ENCODE measurements around the gene PEX11B.

Gene PEX11B

DNA sequence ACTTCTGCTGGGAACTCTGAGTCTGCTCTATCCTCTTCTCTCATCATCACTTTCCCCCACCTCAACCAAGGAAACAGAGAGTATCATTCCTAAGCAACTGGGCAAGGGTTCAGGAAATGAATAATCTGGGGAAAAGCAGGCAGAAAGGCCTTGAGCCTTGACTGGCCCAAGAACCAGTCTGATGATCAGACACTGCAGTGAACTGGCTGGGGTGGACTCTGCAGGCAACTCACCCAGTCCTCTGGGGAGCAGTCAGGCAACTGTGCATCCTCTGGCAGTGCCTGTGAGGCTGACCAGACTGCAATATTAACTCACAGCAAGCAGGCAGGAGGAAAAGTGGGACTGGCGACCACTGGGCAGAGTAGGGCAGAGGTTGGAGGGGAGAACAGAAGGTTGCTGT, 33.8 kb downstream of the PEX11B start:
- Histone ChIP-seq H3K9me3 (ENCODE audit: severe bottlenecking) (no peaks in the 10 kb centered on the region), H3K36me3 (no peaks in the 10 kb centered on the region), H3K4me3 (ENCODE audit: low read depth, low read length) (no peak overlapping the region), H3K27me3 (ENCODE audit: insufficient read depth, low read depth, severe bottlenecking) (peaks cover 10% of the 10 kb centered on the region), H3K27ac (no peak overlapping the region)
- TF ChIP-seq, protein P1, sequence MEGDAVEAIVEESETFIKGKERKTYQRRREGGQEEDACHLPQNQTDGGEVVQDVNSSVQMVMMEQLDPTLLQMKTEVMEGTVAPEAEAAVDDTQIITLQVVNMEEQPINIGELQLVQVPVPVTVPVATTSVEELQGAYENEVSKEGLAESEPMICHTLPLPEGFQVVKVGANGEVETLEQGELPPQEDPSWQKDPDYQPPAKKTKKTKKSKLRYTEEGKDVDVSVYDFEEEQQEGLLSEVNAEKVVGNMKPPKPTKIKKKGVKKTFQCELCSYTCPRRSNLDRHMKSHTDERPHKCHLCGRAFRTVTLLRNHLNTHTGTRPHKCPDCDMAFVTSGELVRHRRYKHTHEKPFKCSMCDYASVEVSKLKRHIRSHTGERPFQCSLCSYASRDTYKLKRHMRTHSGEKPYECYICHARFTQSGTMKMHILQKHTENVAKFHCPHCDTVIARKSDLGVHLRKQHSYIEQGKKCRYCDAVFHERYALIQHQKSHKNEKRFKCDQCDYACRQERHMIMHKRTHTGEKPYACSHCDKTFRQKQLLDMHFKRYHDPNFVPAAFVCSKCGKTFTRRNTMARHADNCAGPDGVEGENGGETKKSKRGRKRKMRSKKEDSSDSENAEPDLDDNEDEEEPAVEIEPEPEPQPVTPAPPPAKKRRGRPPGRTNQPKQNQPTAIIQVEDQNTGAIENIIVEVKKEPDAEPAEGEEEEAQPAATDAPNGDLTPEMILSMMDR (IDR thresholded peaks at IDR 0.05; ENCODE audit: low read depth, low read length) = no peak
- DNase-seq = no peak

DNA sequence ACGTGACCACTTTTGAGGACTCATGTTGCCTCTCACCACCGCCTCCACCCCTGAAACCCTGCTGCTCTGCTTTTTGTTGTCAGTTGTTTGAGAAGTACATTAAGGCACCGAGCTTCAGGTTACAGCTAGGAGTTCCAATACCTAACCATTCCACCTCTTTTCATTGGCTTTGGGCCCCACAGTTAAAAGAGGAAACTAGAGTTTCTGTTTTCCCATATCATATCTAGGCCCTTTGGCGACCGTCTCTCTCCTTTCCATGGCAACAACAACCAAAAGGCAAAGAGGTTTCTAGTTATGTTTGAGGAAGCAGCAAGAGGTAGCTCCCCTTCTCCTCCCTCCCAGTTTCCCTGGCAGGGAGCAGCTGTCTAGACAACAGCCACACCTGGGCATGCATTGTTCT, 38.7 kb downstream of the PEX11B start:
- no peaks in the 10 kb centered on the region for H3K9me3 ChIP-seq (ENCODE audit: severe bottlenecking)
- H3K27me3 ChIP-seq (ENCODE audit: insufficient read depth, low read depth, severe bottlenecking) = peaks cover 2% of the 10 kb centered on the region
- TF ChIP-seq, protein P1 (IDR thresholded peaks at IDR 0.05; ENCODE audit: low read depth, low read length) = no peak
- DNase-seq = no peak
- no peak overlapping the region for H3K4me3 ChIP-seq (ENCODE audit: low read depth, low read length)
- H3K36me3 ChIP-seq = no peaks in the 10 kb centered on the region
- H3K27ac ChIP-seq = no peak overlapping the region

DNA sequence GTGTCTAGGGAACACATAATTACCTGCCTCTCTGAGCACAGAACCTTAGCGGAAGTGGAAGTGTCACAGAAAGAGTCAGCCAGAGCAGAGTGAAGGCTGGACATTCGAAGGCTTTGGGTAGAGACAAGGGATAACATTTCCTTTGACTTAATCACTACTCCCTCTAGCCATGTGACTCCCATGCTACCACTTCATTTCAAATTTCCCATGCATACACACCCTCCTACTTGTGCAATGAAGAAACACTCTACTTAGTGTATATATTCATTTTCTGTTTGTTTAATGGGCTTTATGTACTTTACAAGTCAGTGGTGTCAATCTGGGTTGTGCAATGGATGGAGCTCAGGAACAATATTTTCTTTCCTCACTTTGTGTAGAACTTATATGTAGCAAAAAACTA, 39.8 kb downstream of the PEX11B start:
- TF ChIP-seq, protein P1 (IDR thresholded peaks at IDR 0.05; ENCODE audit: low read depth, low read length) = no peak
- Histone ChIP-seq H3K9me3 (ENCODE audit: severe bottlenecking) (no peaks in the 10 kb centered on the region), H3K4me3 (ENCODE audit: low read depth, low read length) (no peak overlapping the region), H3K27me3 (ENCODE audit: insufficient read depth, low read depth, severe bottlenecking) (no peaks in the 10 kb centered on the region), H3K27ac (no peak overlapping the region), H3K36me3 (no peaks in the 10 kb centered on the region)
- DNase-seq = no peak

DNA sequence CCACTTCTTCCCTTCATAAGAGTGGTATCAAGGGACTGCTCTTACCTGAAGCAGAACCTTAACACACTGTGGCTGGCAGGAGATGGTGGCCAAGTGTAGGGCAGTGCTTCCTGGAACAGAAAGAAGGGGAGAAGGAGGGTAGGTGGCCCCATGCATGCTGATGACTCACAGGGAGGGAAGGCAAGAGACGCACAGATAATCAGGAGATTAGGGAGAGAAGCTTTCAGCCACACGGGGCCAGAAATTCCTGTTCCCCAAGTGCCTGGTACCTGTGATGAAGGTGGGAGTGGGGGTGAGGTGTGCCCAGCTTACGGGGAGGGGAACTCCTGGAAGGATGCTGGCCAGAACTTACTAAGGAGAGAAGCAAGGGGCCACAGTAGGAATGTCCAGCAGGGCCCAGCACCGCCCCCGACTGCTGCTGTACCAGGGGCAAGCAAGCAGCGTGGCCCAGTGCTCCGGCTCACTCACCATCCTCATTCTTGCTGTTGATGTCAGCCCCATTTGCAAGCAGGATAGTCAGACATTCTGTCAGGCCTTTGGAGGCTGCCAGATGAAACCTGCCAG, 40.5 kb downstream of the PEX11B start:
- Histone ChIP-seq H3K9me3 (ENCODE audit: severe bottlenecking) (no peaks in the 10 kb centered on the region), H3K36me3 (no peaks in the 10 kb centered on the region), H3K27me3 (ENCODE audit: insufficient read depth, low read depth, severe bottlenecking) (no peaks in the 10 kb centered on the region), H3K4me3 (ENCODE audit: low read depth, low read length) (no peak overlapping the region), H3K27ac (no peak overlapping the region)
- TF ChIP-seq, protein P1 (IDR thresholded peaks at IDR 0.05; ENCODE audit: low read depth, low read length) = no peak
- no peak for DNase-seq

DNA sequence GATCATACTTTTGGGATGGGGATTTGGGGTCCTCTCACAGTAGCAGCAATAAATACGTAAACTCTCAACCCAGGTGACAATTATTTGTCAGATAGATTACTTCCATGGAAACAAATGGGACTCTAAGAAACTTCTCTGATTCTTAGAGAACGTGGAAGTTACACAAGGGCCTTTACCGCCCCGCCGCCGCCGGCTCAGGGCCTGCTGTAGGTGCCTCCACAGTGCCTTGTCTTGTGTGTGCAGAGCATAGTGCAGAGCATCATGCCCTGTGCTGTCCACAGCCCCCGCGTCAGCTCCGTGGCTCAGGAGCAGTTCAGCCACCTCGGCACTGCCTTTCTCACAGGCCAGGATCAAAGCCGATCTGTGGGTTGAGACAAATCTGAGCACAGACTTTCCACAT, 43.9 kb downstream of the PEX11B start:
- no peak overlapping the region for H3K27ac ChIP-seq
- TF ChIP-seq, protein P1 (IDR thresholded peaks at IDR 0.05; ENCODE audit: low read depth, low read length) = no peak
- DNase-seq = no peak
- H3K27me3 ChIP-seq (ENCODE audit: insufficient read depth, low read depth, severe bottlenecking) = no peaks in the 10 kb centered on the region
- H3K9me3 ChIP-seq (ENCODE audit: severe bottlenecking) = no peaks in the 10 kb centered on the region
- no peaks in the 10 kb centered on the region for H3K36me3 ChIP-seq
- no peak overlapping the region for H3K4me3 ChIP-seq (ENCODE audit: low read depth, low read length)
